ENCODE results near the gene AGBL3. TPM values are rescaled to one million over a fixed set of nuclear protein-coding genes. Genes with fewer than 3 reads are reported as not detected.
A peak's percentile ranks its signal among the peaks of the same experiment; 100 is the strongest.
"Not testable (repeated sequence)": the region's sequence is repeated elsewhere in the genome, so short reads cannot be mapped to it uniquely, and the experiment has no call there.

AGBL3 gene
- total and polyA plus RNA-seq, 2 of the 8 experiments (the other 6 are each of a cell fraction or from before 2014, with no cell fraction given): 1.1 to 1.9 TPM

GRCh38 chr7:135170274-135170997 lies 184.1 kb downstream of the AGBL3 start, which contains the start of gene CYREN (continued):
- TF ChIP-seq POLR2AphosphoS5 (IDR thresholded peaks at IDR 0.05; ENCODE audit: low read depth, low read length) (peak; percentile 14), EGR1 (IDR thresholded peaks at IDR 0.05; ENCODE audit: borderline replicate concordance, low read depth, low read length) (peak; percentile 70; the same call in 1 of the 2 replicates), JUND (IDR thresholded peaks at IDR 0.05; ENCODE audit: low read length) (no peak), SUZ12 (IDR thresholded peaks at IDR 0.05; ENCODE audit: low read length) (no peak)

GRCh38 chr7:135170998-135171481 lies 184.7 kb downstream of the AGBL3 start:
- not testable (repeated sequence) for H4K5ac ChIP-seq (ENCODE audit: insufficient read length, low read depth, low read length); H3K18ac ChIP-seq (ENCODE audit: extremely low read depth, low read length); H3K23me2 ChIP-seq (ENCODE audit: low read depth, low read length); FAIRE-seq; H2BK120ac ChIP-seq (replicated peaks; ENCODE audit: low read depth, low read length); H2BK5ac ChIP-seq (ENCODE audit: low read depth, low read length); H3K4ac ChIP-seq (replicated peaks; ENCODE audit: insufficient read length, low read depth, low read length); DNase-seq (ENCODE audit: low read depth in 1 of 2, low spot score in 2 of 2); H2AFZ ChIP-seq (ENCODE audit: low read length); H2BK15ac ChIP-seq (ENCODE audit: low read length); H4K20me1 ChIP-seq (replicated peaks in 1 of 2; ENCODE audit: control insufficient read depth in 1 of 2, insufficient read depth in 2 of 2, low read length in 2 of 2); H2AK5ac ChIP-seq (ENCODE audit: low read depth, low read length); H2BK12ac ChIP-seq (ENCODE audit: low read depth, low read length); H3K27me3 ChIP-seq (replicated peaks in 1 of 4; ENCODE audit: control insufficient read depth in 3 of 4, extremely low read depth in 1 of 4, insufficient read depth in 3 of 4, low read length in 3 of 4); H3K14ac ChIP-seq (ENCODE audit: insufficient read length); H3K79me1 ChIP-seq (ENCODE audit: low read depth, low read length); H4K91ac ChIP-seq (replicated peaks; ENCODE audit: insufficient read length, low read length); H3K56ac ChIP-seq (replicated peaks; ENCODE audit: insufficient read length, low read depth, low read length); H3K23ac ChIP-seq (ENCODE audit: insufficient read length); H2BK20ac ChIP-seq (ENCODE audit: low read length); H3K9me3 ChIP-seq (ENCODE audit: insufficient read depth in 2 of 2, low read depth in 1 of 2, low read length in 1 of 2)
- POLR2A ChIA-PET (ENCODE audit: partially characterized antibody): interaction anchor here (0.6 to 4.7 kb wide), 9 partner anchors 8 to 298 kb away, joined by 3 to 32 read pairs (median 4); partner anchors contain the start of gene AGBL3
- H3K36me3 ChIP-seq (ENCODE audit: control insufficient read depth in 2 of 4, insufficient read depth in 4 of 4, low read length in 3 of 4): peaks cover 12 to 28% (median 24%) of the 10 kb centered on the region in 4 experiments
- peak overlapping the region; percentile 60 to 81 (median 72); a peak in 7 of 8 replicates for H3K4me3 ChIP-seq (ENCODE audit: extremely low read depth in 1 of 4, insufficient read depth in 2 of 4, low read depth in 3 of 4, low read length in 4 of 4)
- CTCF ChIA-PET (ENCODE audit: partially characterized antibody): interaction anchor here (0.8 kb wide), 1 partner anchor 11 kb away, joined by 3 read pairs; no protein-coding TSS in a partner anchor
- H3K9ac ChIP-seq (replicated peaks in 1 of 4; ENCODE audit: extremely low read depth in 1 of 4, low read depth in 3 of 4, low read length in 3 of 4): peak overlapping the region in 2 of 4 experiments; percentile 16 to 20; a peak in 2 of 7 replicates
- H3K79me2 ChIP-seq (ENCODE audit: control insufficient read depth in 1 of 2, insufficient read depth in 2 of 2, low read length in 2 of 2): peaks cover 0 to 20% of the 10 kb centered on the region in 2 experiments; a peak in 2 of 4 replicates
- peak overlapping the region; percentile 89; the same call in 1 of the 2 replicates for H3K27ac ChIP-seq (ENCODE audit: low read depth, low read length)
- H3K4me2 ChIP-seq (ENCODE audit: insufficient read depth in 1 of 2, low read depth in 2 of 2, low read length in 2 of 2): peak overlapping the region; percentile 0 to 85; a peak in 3 of 4 replicates
- 26% methylated on average over 12 of the region's 12 CpGs; no CpG with 5 or more reads in 1 of the 2 experiments for WGBS, 2 experiments (ENCODE audit: extremely low coverage in 1 of 2, insufficient coverage in 1 of 2, insufficient read length in 1 of 2, insufficient replicate concordance in 2 of 2, low coverage in 1 of 2, low lambda C conversion rate in 2 of 2, missing lambda C conversion rate in 1 of 2)
- H3K4me1 ChIP-seq (replicated peaks in 1 of 4; ENCODE audit: control insufficient read depth in 3 of 4, insufficient read depth in 4 of 4, low read length in 3 of 4): peaks cover 1 to 16% (median 3%) of the 10 kb centered on the region in 4 experiments; a peak in 4 of 7 replicates
- peak overlapping the region; percentile 91; the same call in 1 of the 2 replicates for H4K8ac ChIP-seq (ENCODE audit: extremely low read depth, insufficient read depth, low read length)

Measured in H1 (cell line).